ENCODE data around the gene RARS2. TPM values are rescaled to one million over a fixed set of nuclear protein-coding genes. Genes with fewer than 3 reads are reported as not detected.

RARS2 gene
- total RNA-seq, 1 donor from 2014 or later = 35.5 TPM

- Histone ChIP-seq H3K27me3 (ENCODE audit: control insufficient read depth, insufficient read depth, low read length) (no peaks in the 10 kb centered on the region), H3K36me3 (ENCODE audit: control insufficient read depth, insufficient read depth, low read length) (no peaks in the 10 kb centered on the region), H3K4me3 (ENCODE audit: low read depth, low read length) (no peak overlapping the region)
- DNase-seq (ENCODE audit: low read depth) = no peak
- no peak for TF ChIP-seq CTCF (IDR thresholded peaks at IDR 0.05; ENCODE audit: insufficient read depth, low read length, poor library complexity, severe bottlenecking)
Measured at GRCh38 chr6:87551799-87552198, 38.0 kb downstream of the RARS2 start.

GRCh38 chr6:87544474-87544735 is 45.4 kb downstream of the RARS2 start:
- no peaks in the 10 kb centered on the region for H3K36me3 ChIP-seq (ENCODE audit: control insufficient read depth, insufficient read depth, low read length)
- TF ChIP-seq CTCF (IDR thresholded peaks at IDR 0.05; ENCODE audit: insufficient read depth, low read length, poor library complexity, severe bottlenecking) = no peak
- DNase-seq (ENCODE audit: low read depth) = no peak
- no peaks in the 10 kb centered on the region for H3K27me3 ChIP-seq (ENCODE audit: control insufficient read depth, insufficient read depth, low read length)
- no peak overlapping the region for H3K4me3 ChIP-seq (ENCODE audit: low read depth, low read length)

- Histone ChIP-seq H3K4me3 (ENCODE audit: low read depth, low read length) (no peak overlapping the region), H3K27me3 (ENCODE audit: control insufficient read depth, insufficient read depth, low read length) (no peaks in the 10 kb centered on the region), H3K36me3 (ENCODE audit: control insufficient read depth, insufficient read depth, low read length) (no peaks in the 10 kb centered on the region)
- no peak for TF ChIP-seq CTCF (IDR thresholded peaks at IDR 0.05; ENCODE audit: insufficient read depth, low read length, poor library complexity, severe bottlenecking)
- no peak for DNase-seq (ENCODE audit: low read depth)
Measured at GRCh38 chr6:87543696-87544473, 45.9 kb downstream of the RARS2 start.

- H3K36me3 ChIP-seq (ENCODE audit: control insufficient read depth, insufficient read depth, low read length) = no peaks in the 10 kb centered on the region
- H3K27me3 ChIP-seq (ENCODE audit: control insufficient read depth, insufficient read depth, low read length) = no peaks in the 10 kb centered on the region
- DNase-seq (ENCODE audit: low read depth) = no peak
- H3K4me3 ChIP-seq (ENCODE audit: low read depth, low read length) = no peak overlapping the region
- TF ChIP-seq CTCF (IDR thresholded peaks at IDR 0.05; ENCODE audit: insufficient read depth, low read length, poor library complexity, severe bottlenecking) = no peak
Measured at GRCh38 chr6:87541744-87542143, 48.0 kb downstream of the RARS2 start.

- DNase-seq (ENCODE audit: low read depth) = no peak
- Histone ChIP-seq H3K27me3 (ENCODE audit: control insufficient read depth, insufficient read depth, low read length) (no peaks in the 10 kb centered on the region), H3K36me3 (ENCODE audit: control insufficient read depth, insufficient read depth, low read length) (no peaks in the 10 kb centered on the region), H3K4me3 (ENCODE audit: low read depth, low read length) (no peak overlapping the region)
- TF ChIP-seq CTCF (IDR thresholded peaks at IDR 0.05; ENCODE audit: insufficient read depth, low read length, poor library complexity, severe bottlenecking) = no peak
Measured at GRCh38 chr6:87541041-87541440, 48.7 kb downstream of the RARS2 start.

- Histone ChIP-seq H3K27me3 (ENCODE audit: control insufficient read depth, insufficient read depth, low read length) (no peaks in the 10 kb centered on the region), H3K36me3 (ENCODE audit: control insufficient read depth, insufficient read depth, low read length) (no peaks in the 10 kb centered on the region), H3K4me3 (ENCODE audit: low read depth, low read length) (no peak overlapping the region)
- no peak for TF ChIP-seq CTCF (IDR thresholded peaks at IDR 0.05; ENCODE audit: insufficient read depth, low read length, poor library complexity, severe bottlenecking)
- DNase-seq (ENCODE audit: low read depth) = no peak
Measured at GRCh38 chr6:87540539-87540938, 49.2 kb downstream of the RARS2 start.
